H1 (cell line): ENCODE results near the gene TLCD5. TPM values are rescaled to one million over a fixed set of nuclear protein-coding genes. Genes with fewer than 3 reads are reported as not detected.

Source experiments
- CTCF ChIA-PET: fragments of 300-600 bp; sonication (Branson Sonifier 250); formaldehyde crosslinking; loops from one replicate; lab custom pipeline; 2021; ENCODE audit not compliant: partially characterized antibody; lab: Charles Lee
- POLR2A ChIA-PET: fragments of 300-600 bp; sonication (Branson Sonifier 250); formaldehyde crosslinking; loops from one replicate; lab custom pipeline; 2021; ENCODE audit warnings: inconsistent platforms; ENCODE audit not compliant: partially characterized antibody; lab: Charles Lee
- DNase-seq, 2 experiments: peaks; one replicate each; pipeline versions ENCODE4 v3.0.0 to v3.0.0-alpha.2; 2010 to 2022; ENCODE audit warnings: low spot score in 2 of 2, low read depth in 1 of 2, mixed read lengths in 1 of 2
- FAIRE-seq: peaks from 2 replicates; lab custom pipeline; 2011; peaks lifted over from hg19 to GRCh38; lab: Jason Lieb, UNC
- H2AFZ ChIP-seq: 2 replicates; pipeline ENCODE4 v1.8.1; 2012; ENCODE audit warnings: low read length, inconsistent platforms
- H2AK5ac ChIP-seq: 2 replicates; pipeline ENCODE4 v1.6.1; 2013; ENCODE audit warnings: low read depth, low read length
- H2BK120ac ChIP-seq: replicated peaks from 2 replicates; pipeline ENCODE3; 2013; ENCODE audit warnings: low read depth, low read length, inconsistent platforms
- H2BK12ac ChIP-seq: 2 replicates; pipeline ENCODE4 v1.6.1; 2013; ENCODE audit warnings: low read depth, low read length
- H2BK15ac ChIP-seq: 2 replicates; pipeline ENCODE4 v1.6.1; 2013; ENCODE audit warnings: low read length
- H2BK20ac ChIP-seq: 2 replicates; pipeline ENCODE4 v1.6.1; 2013; ENCODE audit warnings: low read length
- H2BK5ac ChIP-seq: 2 replicates; pipeline ENCODE4 v1.6.1; 2013; ENCODE audit warnings: low read depth, low read length
- H3K14ac ChIP-seq: 2 replicates; pipeline ENCODE4 v1.6.1; 2013; ENCODE audit warnings: inconsistent platforms; ENCODE audit not compliant: insufficient read length
- H3K18ac ChIP-seq: 2 replicates; pipeline ENCODE4 v1.6.1; 2013; ENCODE audit warnings: low read length; ENCODE audit errors: extremely low read depth
- H3K23ac ChIP-seq: 2 replicates; pipeline ENCODE4 v1.6.1; 2013; ENCODE audit warnings: inconsistent platforms; ENCODE audit not compliant: insufficient read length
- H3K23me2 ChIP-seq: 2 replicates; pipeline ENCODE4 v1.6.1; 2013; ENCODE audit warnings: low read depth, low read length
- H3K27ac ChIP-seq: 2 replicates; pipeline ENCODE4 v1.6.1; 2011; ENCODE audit warnings: low read depth, low read length, inconsistent platforms
- H3K27me3 ChIP-seq, 4 experiments: replicated peaks in 1 of 4; 1 replicate in 1 of 4; 2 replicates in 3 of 4; pipeline versions ENCODE4 v1.6.1 to v1.8.1; 2011 to 2013; ENCODE audit warnings: low read length in 3 of 4, mild to moderate bottlenecking in 3 of 4, inconsistent platforms in 2 of 4, mixed read lengths in 2 of 4, moderate library complexity in 1 of 4; ENCODE audit not compliant: control insufficient read depth in 3 of 4, insufficient read depth in 3 of 4; ENCODE audit errors: extremely low read depth in 1 of 4
- H3K36me3 ChIP-seq, 4 experiments: 2 replicates each; pipeline versions ENCODE4 v1.6.1 to v1.8.1; 2011 to 2013; ENCODE audit warnings: mild to moderate bottlenecking in 4 of 4, low read length in 3 of 4, moderate library complexity in 2 of 4, control low read depth in 1 of 4, inconsistent platforms in 1 of 4; ENCODE audit not compliant: insufficient read depth in 4 of 4, control insufficient read depth in 2 of 4
- H3K4ac ChIP-seq: replicated peaks from 2 replicates; pipeline ENCODE3; 2013; ENCODE audit warnings: low read length, low read depth, mixed read lengths, inconsistent platforms; ENCODE audit not compliant: insufficient read length
- H3K4me1 ChIP-seq, 4 experiments: replicated peaks in 1 of 4; 1 replicate in 1 of 4; 2 replicates in 3 of 4; pipeline versions ENCODE4 v1.6.1 to v1.8.1; 2011 to 2013; ENCODE audit warnings: low read length in 3 of 4, inconsistent platforms in 2 of 4, mixed read lengths in 1 of 4; ENCODE audit not compliant: insufficient read depth in 4 of 4, control insufficient read depth in 3 of 4
- H3K4me2 ChIP-seq, 2 experiments: 2 replicates each; pipeline versions ENCODE4 v1.6.1 to v1.8.1; 2011 to 2013; ENCODE audit warnings: low read depth in 2 of 2, low read length in 2 of 2, control low read depth in 1 of 2, inconsistent platforms in 1 of 2, mild to moderate bottlenecking in 1 of 2; ENCODE audit not compliant: insufficient read depth in 1 of 2
- H3K4me3 ChIP-seq, 4 experiments: fragments of 200-600, 300-600 bp in 1 of 4; sonication (generic), shearing (Covaris generic), sonication (Bioruptor Twin) in 1 of 4; 2 replicates each; pipeline versions ENCODE4 v1.5.1 to v1.8.1; 2011 to 2016; ENCODE audit warnings: low read length in 4 of 4, low read depth in 3 of 4, control low read depth in 2 of 4, inconsistent platforms in 2 of 4, mild to moderate bottlenecking in 2 of 4, mixed read lengths in 1 of 4, moderate library complexity in 1 of 4; ENCODE audit not compliant: insufficient read depth in 2 of 4; ENCODE audit errors: extremely low read depth in 1 of 4
- H3K56ac ChIP-seq: replicated peaks from 2 replicates; pipeline ENCODE3; 2013; ENCODE audit warnings: low read depth, mild to moderate bottlenecking, mixed read lengths, low read length, inconsistent platforms; ENCODE audit not compliant: insufficient read length
- H3K79me1 ChIP-seq: 2 replicates; pipeline ENCODE4 v1.6.1; 2013; ENCODE audit warnings: low read depth, low read length, control low read depth
- H3K79me2 ChIP-seq, 2 experiments: 2 replicates each; pipeline versions ENCODE4 v1.6.1 to v1.8.1; 2012 to 2013; ENCODE audit warnings: low read length in 2 of 2, mild to moderate bottlenecking in 2 of 2, inconsistent platforms in 1 of 2; ENCODE audit not compliant: insufficient read depth in 2 of 2, control insufficient read depth in 1 of 2
- H3K9ac ChIP-seq, 4 experiments: replicated peaks in 1 of 4; 1 replicate in 1 of 4; 2 replicates in 3 of 4; pipeline versions ENCODE4 v1.6.1 to v1.8.1; 2011 to 2013; ENCODE audit warnings: low read depth in 3 of 4, low read length in 3 of 4, control low read depth in 2 of 4, mild to moderate bottlenecking in 2 of 4, moderate library complexity in 2 of 4, inconsistent platforms in 1 of 4; ENCODE audit errors: extremely low read depth in 1 of 4
- H3K9me3 ChIP-seq, 2 experiments: 2 replicates each; pipeline versions ENCODE4 v1.6.1 to v1.8.1; 2012 to 2013; ENCODE audit warnings: mild to moderate bottlenecking in 2 of 2, moderate library complexity in 2 of 2, control low read depth in 1 of 2, inconsistent platforms in 1 of 2, low read depth in 1 of 2, low read length in 1 of 2, mixed read lengths in 1 of 2; ENCODE audit not compliant: insufficient read depth in 2 of 2
- H4K20me1 ChIP-seq, 2 experiments: replicated peaks in 1 of 2; 2 replicates each; pipeline versions ENCODE3 to v1.8.1; 2011 to 2013; ENCODE audit warnings: inconsistent platforms in 2 of 2, low read length in 2 of 2, mild to moderate bottlenecking in 1 of 2; ENCODE audit not compliant: insufficient read depth in 2 of 2, control insufficient read depth in 1 of 2
- H4K5ac ChIP-seq: 2 replicates; pipeline ENCODE4 v1.6.1; 2013; ENCODE audit warnings: low read length, low read depth, mixed read lengths, inconsistent platforms; ENCODE audit not compliant: insufficient read length
- H4K8ac ChIP-seq: 2 replicates; pipeline ENCODE4 v1.8.0; 2013; ENCODE audit warnings: mild to moderate bottlenecking, moderate library complexity, low read length, inconsistent platforms; ENCODE audit not compliant: insufficient read depth; ENCODE audit errors: extremely low read depth
- H4K91ac ChIP-seq: replicated peaks from 2 replicates; pipeline ENCODE3; 2013; ENCODE audit warnings: low read length, mixed read lengths, inconsistent platforms; ENCODE audit not compliant: insufficient read length
- CTCF ChIP-seq, 3 experiments: IDR thresholded peaks; 1 replicate in 2 of 3; 2 replicates in 1 of 3; pipeline versions ENCODE4 v1.5.1 to v1.6.1; 2011; ENCODE audit warnings: low read length in 3 of 3, mild to moderate bottlenecking in 3 of 3, inconsistent platforms in 2 of 3, low read depth in 1 of 3, moderate library complexity in 1 of 3; ENCODE audit not compliant: insufficient read depth in 1 of 3; ENCODE audit errors: control extremely low read depth in 1 of 3
- MAFK ChIP-seq: IDR thresholded peaks from 2 replicates; pipeline ENCODE4 v1.6.1; 2012; ENCODE audit warnings: low read depth, mild to moderate bottlenecking, improper control_type of control experiment, low read length
- NRF1 ChIP-seq: IDR thresholded peaks from 2 replicates; pipeline ENCODE4 v1.6.1; 2011; ENCODE audit warnings: mild to moderate bottlenecking, low read depth, low read length, improper control_type of control experiment
- RNF2 ChIP-seq: fragments of 200-900, 300-1000 bp; sonication (generic); IDR thresholded peaks from 2 replicates; pipeline ENCODE4 v1.7.1; 2016; ENCODE audit warnings: borderline replicate concordance, low read depth, mild to moderate bottlenecking, antibody characterized with exemption, low read length; ENCODE audit not compliant: poor library complexity, severe bottlenecking; ENCODE audit errors: missing control alignments
- RXRA ChIP-seq: IDR thresholded peaks from 2 replicates; pipeline ENCODE4 v1.6.1; 2011; ENCODE audit warnings: low read depth, mild to moderate bottlenecking, low read length, moderate library complexity; ENCODE audit not compliant: insufficient read depth
- WGBS, 2 experiments: shearing (Covaris generic) in 1 of 2; methylation state at CpG; one replicate each; pipeline versions ENCODE4 v1.1.6 to v1.1.7; 2013 to 2015; ENCODE audit warnings: low lambda C conversion rate in 2 of 2, mixed read lengths in 2 of 2, inconsistent platforms in 1 of 2, low coverage in 1 of 2, missing lambda C conversion rate in 1 of 2; ENCODE audit not compliant: insufficient replicate concordance in 2 of 2, insufficient coverage in 1 of 2, insufficient read length in 1 of 2; ENCODE audit errors: extremely low coverage in 1 of 2, missing lambda C conversion rate in 1 of 2; 5-methylcytosine and 5-hydroxymethylcytosine counted together
- polyA plus RNA-seq, 7 experiments: library from polyadenylated mRNA; depleted of rRNA in 3 of 7; stranded (reverse) in 5 of 7; unstranded in 2 of 7; fragments of >200 nt in 5 of 7; fragments of 200-250 nt in 2 of 7; gene quantifications; 1 replicate in 5 of 7; 2 replicates in 1 of 7; 4 replicates in 1 of 7; pipeline versions ENCODE4 v1.2.1 to v1.2.3, GENCODE V29; 2011 to 2013; ENCODE audit warnings: missing spikeins in 2 of 7, mixed read lengths in 2 of 7
- total RNA-seq: library from RNA; stranded (reverse); fragmentation: NEBNext Ultra II Directional; extraction: Animal tissue kit (Norgen Biotek cat#: 25700); gene quantifications from 2 replicates; pipeline ENCODE4 v1.2.1, GENCODE V29; 2021

The TLCD5 gene
- total and polyA plus RNA-seq, 2 of the 8 experiments (the other 6 are each of a cell fraction or from before 2014, with no cell fraction given), result 9.5 to 10.1 TPM

GRCh38 chr11:120332822-120333716, 8.0 kb downstream of the TLCD5 start:
- TF ChIP-seq NRF1, result no peak
- TF ChIP-seq RXRA, result no peak
- peak; percentile 27; the same call in 1 of the 2 replicates for TF ChIP-seq MAFK
- TF ChIP-seq RNF2, result no peak
- TF ChIP-seq CTCF (IDR thresholded peaks at IDR 0.05; ENCODE audit: control extremely low read depth in 1 of 3, insufficient read depth in 1 of 3, low read depth in 1 of 3, low read length in 3 of 3), result no peak
- Histone ChIP-seq H2BK120ac (no peak overlapping the region), H4K8ac (no peak overlapping the region), H3K56ac (no peak overlapping the region), H3K4me1 (peaks cover 0 to 3% (median 1%) of the 10 kb centered on the region in 4 experiments; a peak in 4 of 7 replicates), H3K79me2 (peaks cover 3 to 13% of the 10 kb centered on the region in 2 experiments; a peak in 3 of 4 replicates), H4K20me1 (peaks cover 0 to 6% of the 10 kb centered on the region in 2 experiments), H3K4me3 (no peak overlapping the region), H3K27ac (no peak overlapping the region), H4K91ac (no peak overlapping the region), H3K9ac (no peak overlapping the region), H2BK20ac (no peak overlapping the region), H2BK12ac (no peak overlapping the region), H3K79me1 (0 out of 2 replicates have a peak, but pooled peaks cover 2% of the 10 kb centered on the region), H3K4ac (no peak overlapping the region), H3K4me2 (no peak overlapping the region), H3K27me3 (no peaks in the 10 kb centered on the region), H2BK5ac (no peak overlapping the region), H3K14ac (no peak overlapping the region), H2BK15ac (no peak overlapping the region), H3K18ac (no peak overlapping the region), H2AK5ac (no peak overlapping the region), H3K9me3 (no peaks in the 10 kb centered on the region), H3K23ac (no peak overlapping the region), H3K36me3 (peaks cover 0 to 10% (median 3%) of the 10 kb centered on the region in 4 experiments; a peak in 4 of 8 replicates), H4K5ac (no peak overlapping the region), H3K23me2 (peaks cover 10% of the 10 kb centered on the region), H2AFZ (no peak overlapping the region)
- ChIA-PET POLR2A (no interaction called here), CTCF (interaction anchor here (1.2 to 2.5 kb wide), 5 partner anchors 9 to 596 kb away, joined by 3 to 8 read pairs (median 4); partner anchors contain the start of gene POU2F3)
- FAIRE-seq, result no peak
- WGBS, 2 experiments, result 91% methylated on average over 5 of the region's 5 CpGs; no CpG with 5 or more reads in 1 of the 2 experiments
- DNase-seq, result no peak
